ENCODE measurements around the gene DPP10. TPM values are rescaled to one million over a fixed set of nuclear protein-coding genes. Genes with fewer than 3 reads are reported as not detected.

The DPP10 gene
- total and polyA plus RNA-seq, 2 of the 13 experiments (the other 11 are each of a cell fraction or from before 2014, with no cell fraction given) = 0.95 to 1.7 TPM

- intact Hi-C loops (cut with micrococcal nuclease; ENCODE audit: unreplicated experiment) (no loop called here), in situ Hi-C loops (cut with HindIII; ENCODE audit: extremely low pct_ligation_motif_present, low pct_unique_long_range_greater_than_20kb) (no loop called here)
- H3K79me2 ChIP-seq (ENCODE audit: insufficient read depth, low read length) = no peaks in the 10 kb centered on the region
- POLR2A ChIA-PET = no interaction called here
- no peak overlapping the region for H3K4me2 ChIP-seq (ENCODE audit: low read depth, low read length)
- no TSS peak for BruUV-seq (replicated peaks)
- no peaks in the 10 kb centered on the region for H3K27me3 ChIP-seq (ENCODE audit: control insufficient read depth in 1 of 2, insufficient read depth in 2 of 2, low read length in 2 of 2)
- H3K4me3 ChIP-seq (replicated peaks in 1 of 3; ENCODE audit: insufficient read depth in 1 of 3, low read depth in 2 of 3, low read length in 3 of 3) = no peak overlapping the region
- no peak overlapping the region for H3K9ac ChIP-seq (ENCODE audit: insufficient read depth, low read depth, low read length)
- ATAC-seq (no peak), FAIRE-seq (no peak), DNase-seq (ENCODE audit: low spot score) (no peak)
- H2AFZ ChIP-seq (ENCODE audit: low read length) = no peak overlapping the region
- H3K27ac ChIP-seq (ENCODE audit: extremely low read length, insufficient read depth, low read length) = no peak overlapping the region
- no peaks in the 10 kb centered on the region for H4K20me1 ChIP-seq (ENCODE audit: insufficient read depth, low read length)
- CTCF ChIA-PET (ENCODE audit: low intra/inter-chr PET ratio, low total read pairs) = no interaction called here
- H3K9me3 ChIP-seq (ENCODE audit: low read length) = no peaks in the 10 kb centered on the region
- TF ChIP-seq ZFP82 (CRISPR knock-in tag; IDR thresholded peaks at IDR 0.05; ENCODE audit: borderline replicate concordance) = no peak
- no peaks in the 10 kb centered on the region for H3K36me3 ChIP-seq (replicated peaks in 1 of 2; ENCODE audit: control insufficient read depth in 1 of 2, insufficient read depth in 2 of 2, low read length in 2 of 2)
- no peaks in the 10 kb centered on the region for H3K4me1 ChIP-seq (ENCODE audit: insufficient read depth, low read length)
Observed at GRCh38 chr2:114688241-114688640, 245.8 kb downstream of the DPP10 start.

- Histone ChIP-seq H2AFZ (ENCODE audit: low read length) (no peak overlapping the region), H4K20me1 (ENCODE audit: insufficient read depth, low read length) (no peaks in the 10 kb centered on the region), H3K27ac (ENCODE audit: extremely low read length, insufficient read depth, low read length) (no peak overlapping the region), H3K4me2 (ENCODE audit: low read depth, low read length) (no peak overlapping the region), H3K36me3 (replicated peaks in 1 of 2; ENCODE audit: control insufficient read depth in 1 of 2, insufficient read depth in 2 of 2, low read length in 2 of 2) (no peaks in the 10 kb centered on the region), H3K9ac (ENCODE audit: insufficient read depth, low read depth, low read length) (no peak overlapping the region), H3K9me3 (ENCODE audit: low read length) (no peaks in the 10 kb centered on the region), H3K4me3 (replicated peaks in 1 of 3; ENCODE audit: insufficient read depth in 1 of 3, low read depth in 2 of 3, low read length in 3 of 3) (no peak overlapping the region), H3K4me1 (ENCODE audit: insufficient read depth, low read length) (no peaks in the 10 kb centered on the region), H3K27me3 (ENCODE audit: control insufficient read depth in 1 of 2, insufficient read depth in 2 of 2, low read length in 2 of 2) (no peaks in the 10 kb centered on the region), H3K79me2 (ENCODE audit: insufficient read depth, low read length) (no peaks in the 10 kb centered on the region)
- FAIRE-seq (no peak), DNase-seq (ENCODE audit: low spot score) (no peak), ATAC-seq (no peak)
- intact Hi-C loops (cut with micrococcal nuclease; ENCODE audit: unreplicated experiment) (no loop called here), in situ Hi-C loops (cut with HindIII; ENCODE audit: extremely low pct_ligation_motif_present, low pct_unique_long_range_greater_than_20kb) (no loop called here)
- ChIA-PET CTCF (ENCODE audit: low intra/inter-chr PET ratio, low total read pairs) (no interaction called here), POLR2A (no interaction called here)
- BruUV-seq (replicated peaks) = no TSS peak
- WGBS (ENCODE audit: low lambda C conversion rate) = 0% methylated on average over 1 of the region's 1 CpG
- no peak for TF ChIP-seq ZNF160 (CRISPR knock-in tag; IDR thresholded peaks at IDR 0.05)
- no peak for TF ChIP-seq CENPT (CRISPR knock-in tag; IDR thresholded peaks at IDR 0.05; ENCODE audit: low read depth)
- TF ChIP-seq ZNF343 (CRISPR knock-in tag; IDR thresholded peaks at IDR 0.05) = no peak
- no peak for TF ChIP-seq ZNF318 (CRISPR knock-in tag; IDR thresholded peaks at IDR 0.05)
- no peak for TF ChIP-seq YEATS4 (CRISPR knock-in tag; IDR thresholded peaks at IDR 0.05; ENCODE audit: borderline replicate concordance)
- TF ChIP-seq ZKSCAN5 (CRISPR knock-in tag; IDR thresholded peaks at IDR 0.05) = no peak
- no peak for TF ChIP-seq TP53 (CRISPR knock-in tag; conservative IDR thresholded peaks at IDR 0.05)
- no peak for TF ChIP-seq ZBTB7A (CRISPR knock-in tag; IDR thresholded peaks at IDR 0.05)
- no peak for TF ChIP-seq GTF3A (CRISPR knock-in tag; conservative IDR thresholded peaks at IDR 0.05)
- no peak for TF ChIP-seq ZNF616 (CRISPR knock-in tag; IDR thresholded peaks at IDR 0.05; ENCODE audit: low read depth)
- TF ChIP-seq KLF16 (CRISPR knock-in tag; IDR thresholded peaks at IDR 0.05) = no peak
Observed at GRCh38 chr2:114698520-114698919, 256.1 kb downstream of the DPP10 start.

All from HepG2 (cell line).